ENCODE data around the gene RGL3.

The RGL3 gene

DNA sequence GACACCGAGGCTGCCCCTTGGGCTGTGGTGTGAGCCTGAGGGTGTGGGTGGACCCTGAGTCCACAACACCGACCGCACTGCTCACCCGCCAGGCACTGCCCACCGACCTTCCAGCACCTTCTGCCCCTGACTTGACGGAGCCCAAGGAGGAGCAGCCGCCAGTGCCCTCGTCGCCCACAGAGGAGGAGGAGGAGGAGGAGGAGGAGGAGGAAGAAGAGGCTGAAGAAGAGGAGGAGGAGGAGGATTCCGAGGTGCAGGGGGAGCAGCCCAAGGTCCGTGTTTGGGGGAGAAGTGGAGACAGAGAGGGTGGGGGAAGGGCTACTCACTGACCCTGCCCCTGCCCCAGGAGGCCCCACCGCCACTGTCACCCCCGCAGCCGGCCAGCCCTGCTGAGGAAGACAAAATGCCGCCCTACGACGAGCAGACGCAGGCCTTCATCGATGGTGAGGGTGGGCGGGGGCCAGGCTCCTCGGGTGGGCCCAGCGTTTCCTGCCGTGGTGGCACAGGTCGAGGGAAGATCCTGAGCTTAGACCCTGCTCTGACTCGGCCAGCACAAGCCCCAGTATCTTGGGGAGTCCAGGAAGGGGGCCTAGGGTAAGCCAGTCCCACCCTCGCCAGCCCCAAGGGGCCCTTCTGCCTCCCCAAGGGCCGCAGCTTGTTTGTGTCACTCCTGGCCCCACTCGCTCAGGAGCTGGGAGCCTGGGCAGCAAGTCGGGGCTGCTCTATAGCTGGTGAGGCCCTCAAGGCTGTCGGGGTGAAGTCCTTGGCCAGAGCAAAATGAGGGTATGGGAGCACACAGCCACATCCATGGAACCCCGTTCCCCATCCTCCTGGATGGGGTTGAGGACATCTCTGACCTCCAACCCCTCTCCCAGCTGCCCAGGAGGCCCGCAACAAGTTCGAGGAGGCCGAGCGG is 28.5 kb upstream of the RGL3 start:
- TF ChIP-seq, protein P1, sequence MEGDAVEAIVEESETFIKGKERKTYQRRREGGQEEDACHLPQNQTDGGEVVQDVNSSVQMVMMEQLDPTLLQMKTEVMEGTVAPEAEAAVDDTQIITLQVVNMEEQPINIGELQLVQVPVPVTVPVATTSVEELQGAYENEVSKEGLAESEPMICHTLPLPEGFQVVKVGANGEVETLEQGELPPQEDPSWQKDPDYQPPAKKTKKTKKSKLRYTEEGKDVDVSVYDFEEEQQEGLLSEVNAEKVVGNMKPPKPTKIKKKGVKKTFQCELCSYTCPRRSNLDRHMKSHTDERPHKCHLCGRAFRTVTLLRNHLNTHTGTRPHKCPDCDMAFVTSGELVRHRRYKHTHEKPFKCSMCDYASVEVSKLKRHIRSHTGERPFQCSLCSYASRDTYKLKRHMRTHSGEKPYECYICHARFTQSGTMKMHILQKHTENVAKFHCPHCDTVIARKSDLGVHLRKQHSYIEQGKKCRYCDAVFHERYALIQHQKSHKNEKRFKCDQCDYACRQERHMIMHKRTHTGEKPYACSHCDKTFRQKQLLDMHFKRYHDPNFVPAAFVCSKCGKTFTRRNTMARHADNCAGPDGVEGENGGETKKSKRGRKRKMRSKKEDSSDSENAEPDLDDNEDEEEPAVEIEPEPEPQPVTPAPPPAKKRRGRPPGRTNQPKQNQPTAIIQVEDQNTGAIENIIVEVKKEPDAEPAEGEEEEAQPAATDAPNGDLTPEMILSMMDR (IDR thresholded peaks at IDR 0.05), result no peak
- no peak for TF ChIP-seq ZFX (IDR thresholded peaks at IDR 0.05; ENCODE audit: borderline replicate concordance)
- H3K27ac ChIP-seq, result no peak overlapping the region

DNA sequence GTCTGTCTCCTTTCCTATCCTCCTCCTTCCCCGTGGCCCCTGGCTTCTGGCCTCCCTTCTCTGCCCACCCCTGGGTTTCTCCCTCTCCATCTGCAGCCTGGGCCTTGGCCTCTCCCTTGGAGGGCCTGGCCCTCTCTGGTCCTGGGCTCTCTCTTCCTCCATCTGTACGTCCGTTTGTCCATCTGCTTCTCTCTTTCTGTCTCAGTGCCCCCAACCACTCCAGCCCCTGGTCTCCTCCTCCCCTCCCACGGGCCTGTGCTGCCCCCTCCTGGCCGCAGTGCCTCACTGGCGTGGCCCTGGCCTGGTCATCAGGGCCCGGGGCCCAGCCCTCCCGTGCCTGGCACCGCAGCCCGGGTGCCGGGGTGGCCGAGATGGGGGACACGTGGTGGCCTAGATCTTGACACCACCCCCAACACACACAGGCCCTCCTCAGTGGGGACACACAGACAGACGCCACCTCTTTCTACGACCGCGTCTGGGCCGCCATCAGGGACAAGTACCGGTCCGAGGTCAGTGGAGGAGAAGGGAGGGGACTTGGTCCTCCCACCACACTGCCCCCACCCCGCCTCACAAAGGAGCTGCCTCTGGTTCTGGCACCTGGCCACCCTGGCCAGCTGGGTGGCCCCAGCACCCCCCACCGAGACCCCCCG is 27.7 kb upstream of the RGL3 start:
- TF ChIP-seq, protein P1 (IDR thresholded peaks at IDR 0.05), result peak; percentile 85
- TF ChIP-seq ZFX (IDR thresholded peaks at IDR 0.05; ENCODE audit: borderline replicate concordance), result no peak
- H3K27ac ChIP-seq, result no peak overlapping the region

DNA sequence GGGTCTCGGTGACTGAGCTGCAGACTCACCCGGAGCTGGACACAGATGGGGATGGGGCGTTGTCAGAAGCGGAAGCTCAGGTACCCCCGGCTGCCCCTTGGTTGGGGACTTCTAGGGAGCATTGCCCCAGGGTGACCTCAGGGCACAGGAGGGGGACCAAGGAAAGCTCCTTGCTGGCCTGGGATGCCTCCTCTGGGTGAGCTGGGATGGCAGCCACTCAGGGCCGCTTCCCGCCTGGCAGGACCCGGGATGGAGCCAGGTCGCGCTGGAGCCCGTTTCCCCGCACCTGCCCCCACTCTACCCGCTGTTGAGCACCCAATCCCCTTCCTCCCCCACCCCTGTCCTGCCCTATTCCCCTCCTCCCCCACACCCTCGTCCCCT is 27.1 kb upstream of the RGL3 start:
- no peak overlapping the region for H3K27ac ChIP-seq
- TF ChIP-seq ZFX (IDR thresholded peaks at IDR 0.05; ENCODE audit: borderline replicate concordance), result no peak
- TF ChIP-seq, protein P1 (IDR thresholded peaks at IDR 0.05), result no peak

DNA sequence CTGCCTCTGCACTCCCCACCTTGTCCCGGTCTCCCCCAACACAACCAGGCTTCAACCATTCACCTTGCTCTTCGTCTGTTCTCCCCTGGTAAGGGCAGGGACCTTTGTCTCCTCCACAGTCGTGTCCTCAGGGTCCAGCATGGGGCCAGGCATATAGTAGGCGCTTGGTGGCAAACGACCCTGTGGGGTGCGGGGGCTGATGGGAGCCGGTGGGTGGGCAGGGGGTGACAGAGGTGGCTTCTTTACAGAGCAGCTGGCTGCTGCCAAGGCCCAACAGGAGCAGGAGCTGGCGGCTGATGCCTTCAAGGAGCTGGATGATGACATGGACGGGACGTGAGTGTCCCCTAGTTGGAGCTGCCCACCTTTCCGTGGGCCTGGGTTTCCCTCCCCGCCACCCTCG is 26.0 kb upstream of the RGL3 start:
- H3K27ac ChIP-seq, result no peak overlapping the region
- TF ChIP-seq ZFX (IDR thresholded peaks at IDR 0.05; ENCODE audit: borderline replicate concordance), result no peak
- TF ChIP-seq, protein P1 (IDR thresholded peaks at IDR 0.05), result no peak

GRCh38 chr19:11444059-11444458 is 24.9 kb upstream of the RGL3 start:
- no peak for TF ChIP-seq ZFX (IDR thresholded peaks at IDR 0.05; ENCODE audit: borderline replicate concordance)
- H3K27ac ChIP-seq, result no peak overlapping the region

DNA sequence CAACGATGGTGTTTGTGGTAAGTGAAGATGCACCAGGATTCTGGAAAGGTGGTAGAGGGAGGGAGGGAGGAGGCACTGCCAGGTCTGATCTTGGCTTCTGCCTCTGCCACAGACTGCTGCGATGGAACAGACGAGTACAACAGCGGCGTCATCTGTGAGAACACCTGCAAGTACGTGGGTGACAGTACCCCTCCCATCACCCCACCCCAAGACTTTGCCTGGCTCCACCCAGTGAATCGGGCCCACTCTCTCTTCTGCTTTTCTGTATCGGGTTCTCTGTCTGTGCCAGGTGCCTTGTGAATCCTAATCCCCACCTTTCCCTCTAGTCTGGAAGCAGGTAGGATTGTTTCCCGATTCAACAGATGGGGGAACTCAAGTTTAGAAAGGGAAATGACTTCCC is 18.8 kb upstream of the RGL3 start:
- TF ChIP-seq ZFX (IDR thresholded peaks at IDR 0.05; ENCODE audit: borderline replicate concordance), result no peak
- TF ChIP-seq, protein P1 (IDR thresholded peaks at IDR 0.05), result no peak
- H3K27ac ChIP-seq, result no peak overlapping the region

GRCh38 chr19:11435833-11436313 is 16.8 kb upstream of the RGL3 start:
- TF ChIP-seq, protein P1 (IDR thresholded peaks at IDR 0.05), result no peak
- TF ChIP-seq ZFX (IDR thresholded peaks at IDR 0.05; ENCODE audit: borderline replicate concordance), result no peak
- H3K27ac ChIP-seq, result peak overlapping the region; percentile 66
